ENCODE measurements around the gene ISG20L2.

ISG20L2 gene

DNA sequence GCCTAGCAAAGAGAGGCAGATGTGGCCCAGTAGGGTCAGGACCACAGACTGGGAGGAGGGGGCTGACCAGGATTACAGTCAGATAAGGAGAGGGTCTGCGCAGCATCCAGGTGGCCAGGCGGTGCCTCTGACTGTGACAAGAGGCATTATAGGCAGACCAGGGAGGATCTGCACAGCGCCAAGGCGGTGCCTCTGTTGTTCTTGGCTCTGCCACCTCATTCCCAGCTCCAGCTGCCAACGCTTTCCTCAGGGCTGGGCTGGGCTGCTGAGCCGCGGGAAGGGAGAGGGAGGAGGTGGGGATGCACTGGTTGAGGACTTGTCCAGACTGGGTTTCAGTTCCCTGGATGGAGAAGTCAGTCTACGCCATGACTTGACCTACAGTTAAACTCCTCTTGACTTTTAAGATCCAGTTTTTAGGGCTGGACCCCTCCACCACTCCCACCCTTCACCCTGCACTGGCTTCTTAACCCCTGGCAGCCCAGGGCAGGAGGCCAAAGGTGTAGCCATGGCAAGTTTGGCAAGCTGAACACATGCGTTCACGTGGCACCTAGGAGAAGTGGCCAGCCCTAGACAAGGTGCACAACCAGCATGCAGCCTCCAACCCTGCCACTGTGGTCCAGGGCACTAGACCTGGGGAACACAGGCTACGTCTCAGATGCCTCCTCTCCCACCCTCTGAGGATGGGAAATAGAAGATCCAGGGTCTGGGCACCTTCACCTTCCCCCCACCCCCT lies 18.6 kb downstream of the ISG20L2 start:
- no peak overlapping the region for H3K4me3 ChIP-seq (replicated peaks; ENCODE audit: low read depth, low read length)
- H3K36me3 ChIP-seq (ENCODE audit: control insufficient read depth, insufficient read depth, low read length), result no peaks in the 10 kb centered on the region; the same call in 1 of the 2 replicates
- DNase-seq (ENCODE audit: extremely low read depth, insufficient read length), result no peak
- no peaks in the 10 kb centered on the region; the same call in 1 of the 2 replicates for H3K27me3 ChIP-seq (replicated peaks; ENCODE audit: control insufficient read depth, insufficient read depth, low read length)
- TF ChIP-seq CTCF (IDR thresholded peaks at IDR 0.05; ENCODE audit: insufficient read depth, low read length, poor library complexity, severe bottlenecking), result no peak

DNA sequence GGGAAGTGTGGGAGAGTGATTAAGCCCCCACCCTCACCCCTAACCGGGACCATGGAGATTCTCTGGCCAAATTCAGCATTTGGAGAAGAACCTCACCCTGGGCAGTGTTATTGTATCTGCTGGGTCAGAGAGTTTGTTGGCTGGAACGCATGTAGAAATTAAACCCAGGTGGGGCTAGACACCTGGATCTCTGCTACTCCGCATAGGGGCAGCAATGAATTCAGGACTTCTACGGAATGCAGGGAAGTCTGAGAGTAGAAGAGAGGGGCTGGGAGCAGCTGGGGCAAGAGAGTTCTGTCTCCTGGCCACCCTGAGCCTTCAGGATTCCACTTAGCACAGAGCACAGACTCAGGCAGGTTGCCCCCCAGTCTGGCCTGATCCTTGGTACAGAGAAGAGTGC lies 19.5 kb downstream of the ISG20L2 start:
- no peak for TF ChIP-seq CTCF (IDR thresholded peaks at IDR 0.05; ENCODE audit: insufficient read depth, low read length, poor library complexity, severe bottlenecking)
- DNase-seq (ENCODE audit: extremely low read depth, insufficient read length), result no peak
- H3K36me3 ChIP-seq (ENCODE audit: control insufficient read depth, insufficient read depth, low read length), result no peaks in the 10 kb centered on the region; the same call in 1 of the 2 replicates
- H3K4me3 ChIP-seq (replicated peaks; ENCODE audit: low read depth, low read length), result no peak overlapping the region
- H3K27me3 ChIP-seq (replicated peaks; ENCODE audit: control insufficient read depth, insufficient read depth, low read length), result no peaks in the 10 kb centered on the region; the same call in 1 of the 2 replicates

DNA sequence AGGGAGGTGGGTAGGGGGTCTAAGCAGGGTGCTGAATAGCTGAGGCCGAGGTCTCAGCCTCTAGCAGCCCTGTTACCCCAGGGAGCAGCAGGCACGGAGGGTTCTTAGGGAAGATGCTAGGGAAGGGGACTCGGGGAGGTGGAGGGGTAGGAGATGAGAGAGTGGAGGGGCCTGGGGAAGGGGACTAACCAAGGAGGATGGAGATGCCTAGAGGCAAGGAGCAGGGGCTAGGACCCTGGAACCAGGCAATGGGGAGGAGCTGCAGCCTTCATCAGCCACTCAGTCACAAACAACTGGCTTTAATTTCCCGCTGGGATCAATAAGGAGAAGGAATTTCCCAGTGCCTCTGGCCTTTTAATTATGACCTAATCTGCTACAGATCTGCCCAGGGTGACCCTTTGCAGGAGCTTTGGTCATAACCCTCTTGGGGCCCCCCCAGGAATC lies 20.3 kb downstream of the ISG20L2 start:
- H3K36me3 ChIP-seq (ENCODE audit: control insufficient read depth, insufficient read depth, low read length), result no peaks in the 10 kb centered on the region; the same call in 1 of the 2 replicates
- no peak for DNase-seq (ENCODE audit: extremely low read depth, insufficient read length)
- no peak for TF ChIP-seq CTCF (IDR thresholded peaks at IDR 0.05; ENCODE audit: insufficient read depth, low read length, poor library complexity, severe bottlenecking)
- H3K27me3 ChIP-seq (replicated peaks; ENCODE audit: control insufficient read depth, insufficient read depth, low read length), result no peaks in the 10 kb centered on the region; the same call in 1 of the 2 replicates
- no peak overlapping the region for H3K4me3 ChIP-seq (replicated peaks; ENCODE audit: low read depth, low read length)

- H3K27me3 ChIP-seq (replicated peaks; ENCODE audit: control insufficient read depth, insufficient read depth, low read length), result no peaks in the 10 kb centered on the region; the same call in 1 of the 2 replicates
- TF ChIP-seq CTCF (IDR thresholded peaks at IDR 0.05; ENCODE audit: insufficient read depth, low read length, poor library complexity, severe bottlenecking), result no peak
- DNase-seq (ENCODE audit: extremely low read depth, insufficient read length), result no peak
- no peak overlapping the region for H3K4me3 ChIP-seq (replicated peaks; ENCODE audit: low read depth, low read length)
- H3K36me3 ChIP-seq (ENCODE audit: control insufficient read depth, insufficient read depth, low read length), result no peaks in the 10 kb centered on the region; the same call in 1 of the 2 replicates
Measured at GRCh38 chr1:156707417-156708217, 20.9 kb downstream of the ISG20L2 start.

DNA sequence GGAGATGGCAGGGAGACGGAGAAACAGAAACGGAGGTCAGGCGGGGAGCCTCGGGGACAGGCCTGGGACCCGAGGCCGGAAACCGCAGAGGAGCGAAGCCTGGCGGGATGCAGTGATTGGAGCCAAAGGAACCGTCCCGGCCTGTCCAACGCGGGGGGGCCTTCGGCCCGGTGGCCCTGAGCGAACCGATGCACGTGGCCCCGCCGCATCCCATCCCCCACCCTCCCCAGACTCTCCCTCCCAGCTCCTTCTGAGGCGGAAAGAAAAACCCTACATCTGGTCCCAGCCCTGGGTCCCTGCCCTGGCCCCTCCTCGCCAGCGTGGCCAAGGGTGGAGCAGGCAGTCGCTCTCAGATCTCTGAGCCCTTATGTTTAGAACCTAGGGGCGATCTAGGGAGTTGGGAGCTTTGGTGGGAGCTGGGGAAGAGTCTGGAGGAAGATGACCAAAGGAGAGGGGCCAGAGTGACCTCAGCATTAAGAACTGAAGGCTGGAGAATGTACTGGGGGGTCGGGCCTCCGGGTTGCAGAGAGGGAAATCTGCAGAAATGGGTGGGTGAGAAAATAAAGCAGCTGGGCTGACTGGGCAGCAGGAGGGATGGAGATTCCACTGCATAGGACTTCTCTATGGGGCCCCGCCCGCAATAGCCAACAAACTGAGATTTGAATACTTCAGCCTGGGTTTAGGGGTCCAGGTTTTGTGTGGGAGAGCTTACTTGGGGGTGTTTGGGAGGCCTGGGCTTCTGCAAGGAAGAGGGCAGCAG lies 21.7 kb downstream of the ISG20L2 start:
- H3K4me3 ChIP-seq (replicated peaks; ENCODE audit: low read depth, low read length), result peak overlapping the region; percentile 49

More for the DNA sequence above, 21.7 kb downstream of the ISG20L2 start:
- Histone ChIP-seq H3K27me3 (replicated peaks; ENCODE audit: control insufficient read depth, insufficient read depth, low read length) (no peaks in the 10 kb centered on the region; the same call in 1 of the 2 replicates), H3K36me3 (ENCODE audit: control insufficient read depth, insufficient read depth, low read length) (no peaks in the 10 kb centered on the region)
- no peak for TF ChIP-seq CTCF (IDR thresholded peaks at IDR 0.05; ENCODE audit: insufficient read depth, low read length, poor library complexity, severe bottlenecking)
- DNase-seq (ENCODE audit: extremely low read depth, insufficient read length), result no peak

Data from GM06990 (cell line).